DMS153 treated with DMSO at 0.1 percent for 48 hours (cell line): ENCODE results near the gene GP1BB.
A peak's percentile ranks its signal among the peaks of the same experiment; 100 is the strongest.

ENCODE experiments used
- DNase-seq: peaks from one replicate; lab custom pipeline; 2025; ENCODE audit not compliant: unreplicated experiment; lab: John Stamatoyannopoulos, UW

Gene GP1BB

DNA sequence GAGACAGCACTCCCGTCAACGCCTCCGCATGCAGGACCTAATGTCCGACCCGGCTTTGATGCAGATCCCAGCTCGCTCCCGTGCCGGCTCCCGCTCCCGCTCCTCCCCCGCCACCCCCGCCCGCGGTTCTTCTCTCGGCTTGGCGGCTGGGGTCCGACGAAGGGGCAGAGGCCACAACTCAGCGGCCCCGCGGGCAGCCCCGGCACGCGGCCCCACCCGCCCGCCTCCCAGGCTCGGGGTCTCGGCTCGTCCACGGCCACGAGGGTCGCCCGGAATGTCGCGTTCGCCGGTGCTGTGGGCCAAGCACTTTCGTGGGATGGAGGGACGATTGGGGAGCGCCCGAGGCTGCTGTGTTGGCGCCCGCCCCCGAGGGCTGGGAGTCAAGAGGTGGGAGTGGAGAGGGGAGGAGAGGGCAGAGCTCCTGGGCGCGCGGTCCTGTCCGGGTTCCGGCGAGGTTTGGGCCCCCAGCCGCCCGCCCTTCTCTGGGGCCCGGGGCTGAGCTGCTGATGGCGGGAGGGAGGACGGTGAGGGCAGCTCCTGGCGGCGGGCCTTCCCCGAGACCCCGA, 31.9 kb downstream of the GP1BB start:
- DNase-seq: no peak

DNA sequence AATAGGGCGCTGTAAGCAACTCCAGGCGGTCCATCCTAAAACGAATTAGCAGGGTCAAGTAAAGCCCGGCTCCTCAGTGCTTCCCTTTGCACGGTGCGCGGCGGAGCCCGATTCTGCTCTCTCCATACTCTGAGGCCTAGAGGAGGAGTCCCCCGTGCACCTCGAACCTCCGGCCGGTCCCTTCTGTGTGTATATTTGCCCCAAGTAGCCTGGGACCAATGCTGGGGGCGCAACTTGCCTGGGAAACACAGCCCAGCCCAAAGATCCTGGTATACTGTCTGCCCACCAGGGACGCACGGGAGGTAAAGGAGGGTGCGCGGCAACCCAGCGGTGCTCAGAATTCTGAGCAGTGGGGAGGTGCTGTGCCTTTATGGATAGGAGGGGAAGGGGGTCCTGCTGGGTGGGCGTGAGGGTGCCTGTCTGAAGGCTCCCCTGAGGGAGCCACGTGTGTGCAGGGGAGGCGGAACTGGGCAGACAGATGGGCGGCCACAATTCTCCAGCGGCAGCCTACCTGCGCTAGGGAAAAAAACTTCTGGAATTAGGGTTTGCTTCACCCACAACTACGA, 32.5 kb downstream of the GP1BB start:
- DNase-seq: no peak

GRCh38 chr22:19756288-19757128, 33.2 kb downstream of the GP1BB start:
- peak; percentile 66 for DNase-seq

DNA sequence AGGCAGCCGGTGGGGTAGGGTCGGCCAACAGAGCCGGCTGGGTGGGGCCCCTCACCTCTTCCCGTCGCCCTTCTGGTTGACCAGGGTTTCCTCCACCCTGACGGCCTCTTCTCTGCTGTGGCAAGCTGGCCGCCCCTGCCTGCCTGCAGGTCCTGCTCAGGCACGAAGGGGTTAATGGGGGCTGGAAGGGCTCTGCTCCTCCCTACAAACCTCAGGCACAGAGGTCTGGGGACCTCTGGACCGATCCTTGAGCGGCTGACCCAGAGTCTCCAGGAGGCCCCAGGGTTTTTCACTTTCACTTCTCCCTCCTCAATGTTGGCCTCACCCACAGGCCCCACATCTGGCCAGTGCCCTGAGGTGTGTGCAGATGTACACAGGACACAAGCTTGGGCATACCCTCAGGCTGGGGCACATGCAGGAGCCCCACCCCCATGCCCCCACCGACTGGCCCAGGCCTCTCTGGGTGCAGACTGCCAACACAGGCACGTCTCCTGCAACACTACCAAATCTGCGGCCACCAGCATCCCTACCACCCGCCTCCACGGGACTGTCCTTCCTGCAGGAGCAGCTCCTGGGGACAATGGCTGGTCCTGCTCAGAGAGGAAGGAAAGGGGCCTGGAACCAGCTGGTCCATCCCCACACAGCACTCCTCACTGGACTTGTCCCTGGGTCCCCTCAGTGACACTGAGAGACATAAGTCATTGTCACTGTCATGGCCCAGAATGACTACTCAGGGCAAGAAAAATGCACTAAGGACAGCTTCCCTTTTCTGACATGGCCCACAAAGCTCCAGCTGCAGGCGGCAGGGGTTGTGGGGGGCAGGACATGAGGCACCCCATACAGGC, 34.0 kb downstream of the GP1BB start:
- no peak for DNase-seq

GRCh38 chr22:19757985-19758895, 34.9 kb downstream of the GP1BB start:
- DNase-seq: no peak

DNA sequence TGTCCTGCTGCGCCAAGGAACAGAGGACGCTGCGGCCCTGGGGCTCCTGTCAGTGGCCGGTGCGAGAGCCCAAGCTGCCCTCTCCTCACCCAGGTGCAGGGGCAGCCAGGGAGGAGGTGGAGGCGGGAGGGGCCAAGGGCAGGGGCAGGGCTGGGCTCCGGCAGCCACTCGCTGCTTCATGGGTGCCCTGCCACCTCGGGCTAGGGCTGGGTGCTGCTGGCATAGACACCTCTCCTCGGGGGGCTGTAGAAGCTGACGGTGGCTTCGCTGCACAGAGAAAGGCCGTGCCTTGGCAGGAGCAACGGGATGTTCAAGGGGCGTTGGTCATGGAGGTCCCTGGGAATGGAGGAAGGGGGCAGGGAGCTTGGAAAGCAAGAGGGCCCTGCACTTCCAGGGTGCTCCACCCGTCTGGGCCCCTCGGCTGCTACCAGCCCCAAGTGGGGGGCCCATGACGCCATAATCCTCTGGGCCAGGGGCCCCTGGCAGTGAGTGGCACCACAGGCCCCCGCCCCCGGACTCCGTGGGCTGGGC, 35.6 kb downstream of the GP1BB start:
- DNase-seq: no peak

- DNase-seq: no peak
Observed at GRCh38 chr22:19759427-19760057, 36.2 kb downstream of the GP1BB start.

DNA sequence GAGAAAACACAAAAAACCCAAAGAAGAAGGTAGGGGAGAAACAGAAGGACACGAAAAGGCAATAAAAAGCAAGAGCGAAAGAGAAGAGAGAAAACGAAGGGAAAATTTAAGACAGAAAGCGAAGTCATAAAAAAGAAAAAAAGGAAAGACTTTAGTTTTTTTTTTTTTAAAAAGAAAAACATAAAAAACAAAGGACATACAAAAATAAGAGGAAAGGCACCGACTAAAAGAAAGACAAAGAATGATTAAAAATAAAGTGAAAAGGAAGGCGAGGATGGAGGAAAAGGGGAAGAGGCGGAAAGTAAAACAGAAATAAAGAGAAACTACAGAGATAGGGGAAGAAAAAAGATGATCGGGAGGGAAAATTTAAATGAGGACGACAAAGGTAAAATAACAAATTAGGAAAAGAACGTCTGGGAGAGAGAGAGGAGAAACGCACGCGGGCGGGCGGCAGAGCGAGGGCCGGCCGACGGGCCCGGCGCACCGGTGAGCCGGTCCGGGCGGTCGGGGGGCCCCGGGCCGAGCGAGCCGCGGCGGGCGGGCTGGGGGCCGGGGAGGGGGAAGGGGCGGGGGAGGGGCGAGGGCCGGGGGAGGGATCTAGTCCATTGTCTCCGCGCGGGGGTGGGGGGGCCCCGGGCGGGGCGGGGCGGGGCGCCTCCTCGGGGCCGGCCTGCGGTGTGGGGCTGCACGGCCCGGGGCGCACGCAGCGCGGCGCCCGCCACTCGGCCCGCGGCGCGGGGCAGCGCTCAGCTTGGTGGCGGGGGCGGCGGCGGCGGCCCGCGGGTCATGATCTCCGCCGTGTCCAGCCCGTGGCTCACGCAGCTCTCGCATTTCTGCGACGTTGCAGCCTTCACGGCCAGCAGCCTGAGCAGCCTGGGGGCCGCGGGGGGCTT, 37.0 kb downstream of the GP1BB start, which contains the start of gene TBX1:
TBX1 (plus strand) TSS at position 721 of the 893 bp plus-strand sequence; CDS start at position 787, 66 bp downstream.
- DNase-seq: no peak

DNA sequence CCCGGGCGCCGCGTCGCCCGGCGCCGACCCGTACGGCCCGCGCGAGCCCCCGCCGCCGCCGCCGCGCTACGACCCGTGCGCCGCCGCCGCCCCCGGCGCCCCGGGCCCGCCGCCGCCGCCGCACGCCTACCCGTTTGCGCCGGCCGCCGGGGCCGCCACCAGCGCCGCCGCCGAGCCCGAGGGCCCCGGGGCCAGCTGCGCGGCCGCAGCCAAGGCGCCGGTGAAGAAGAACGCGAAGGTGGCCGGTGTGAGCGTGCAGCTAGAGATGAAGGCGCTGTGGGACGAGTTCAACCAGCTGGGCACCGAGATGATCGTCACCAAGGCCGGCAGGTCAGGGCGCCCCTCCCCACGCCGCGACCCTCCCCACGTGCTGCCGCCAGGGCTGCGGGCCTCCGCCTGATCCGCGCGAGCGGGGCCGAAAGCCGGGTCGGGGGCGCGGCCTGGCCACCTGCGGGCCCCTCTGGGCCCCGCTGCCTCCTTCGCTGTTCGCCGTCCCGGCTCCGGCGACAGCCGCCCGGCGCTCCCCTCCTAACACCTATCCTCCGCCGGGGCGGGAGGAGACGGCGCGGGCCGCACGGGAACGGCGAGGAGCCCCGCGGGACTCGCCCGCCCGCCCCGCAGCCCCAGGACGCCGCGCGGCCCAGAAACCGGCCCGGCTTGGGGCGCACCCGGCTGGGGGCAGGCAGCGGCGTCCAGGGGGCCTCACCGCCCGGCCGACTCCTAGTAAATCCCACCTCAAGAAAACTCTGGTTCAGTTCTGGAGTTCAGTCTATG, 37.8 kb downstream of the GP1BB start:
- no peak for DNase-seq

- DNase-seq: no peak
Observed at GRCh38 chr22:19761725-19762567, 38.6 kb downstream of the GP1BB start.

DNA sequence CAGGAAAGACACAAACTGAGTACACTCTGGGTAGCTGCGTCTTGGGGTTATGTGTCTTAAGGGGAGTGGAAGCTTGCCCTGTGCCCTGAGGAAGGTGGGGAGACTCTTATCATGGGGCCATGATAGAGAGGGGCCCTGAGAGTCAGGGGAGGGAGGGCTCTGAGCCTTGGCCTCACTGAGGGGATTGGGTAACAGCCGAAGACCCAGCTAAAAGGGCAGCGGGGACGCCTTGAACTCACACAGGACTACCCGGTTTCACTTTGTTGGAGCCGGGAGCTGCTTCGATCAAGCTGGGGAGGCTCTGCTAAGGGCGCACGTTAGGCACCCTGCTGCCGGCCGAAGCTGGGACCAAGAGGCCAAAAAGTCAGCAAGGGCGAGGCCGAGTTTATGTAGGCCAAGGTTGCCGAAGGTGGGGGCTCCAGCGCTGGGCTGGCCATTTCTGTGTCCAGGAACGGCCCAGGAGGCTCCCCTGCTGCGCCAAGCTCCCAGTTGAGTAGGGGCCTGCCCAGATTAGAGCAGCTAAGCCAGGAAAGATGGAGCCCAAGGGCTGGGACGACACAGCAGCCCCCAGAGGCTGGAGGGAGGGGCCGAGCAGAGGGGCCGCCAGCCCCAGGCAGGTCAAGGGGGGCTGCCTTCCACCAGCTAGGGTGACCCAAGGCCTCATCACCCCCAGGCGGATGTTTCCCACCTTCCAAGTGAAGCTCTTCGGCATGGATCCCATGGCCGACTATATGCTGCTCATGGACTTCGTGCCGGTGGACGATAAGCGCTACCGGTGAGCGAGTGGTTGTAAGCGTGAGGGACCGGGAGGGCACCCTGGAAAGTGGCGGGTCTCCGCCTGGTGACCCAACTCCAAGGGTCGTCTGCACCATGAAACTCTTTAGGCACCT, 39.5 kb downstream of the GP1BB start:
- DNase-seq: no peak

GRCh38 chr22:19763458-19764298, 40.3 kb downstream of the GP1BB start:
- DNase-seq: no peak

DNA sequence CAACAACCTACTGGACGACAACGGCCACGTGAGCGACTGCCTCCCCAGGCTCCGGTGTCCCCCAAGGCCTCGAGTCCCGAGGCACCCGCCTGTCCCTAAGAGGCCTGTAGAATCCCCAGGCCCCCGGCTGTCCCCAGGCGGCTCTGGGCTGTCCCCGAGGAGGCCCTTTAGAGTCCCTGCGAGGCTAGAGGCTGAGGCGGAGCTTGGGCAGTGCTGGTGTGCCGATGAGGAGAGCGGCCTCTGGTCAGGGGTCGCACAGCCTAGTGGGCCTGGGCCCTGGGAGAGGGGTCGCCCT, 40.9 kb downstream of the GP1BB start:
- no peak for DNase-seq

DNA sequence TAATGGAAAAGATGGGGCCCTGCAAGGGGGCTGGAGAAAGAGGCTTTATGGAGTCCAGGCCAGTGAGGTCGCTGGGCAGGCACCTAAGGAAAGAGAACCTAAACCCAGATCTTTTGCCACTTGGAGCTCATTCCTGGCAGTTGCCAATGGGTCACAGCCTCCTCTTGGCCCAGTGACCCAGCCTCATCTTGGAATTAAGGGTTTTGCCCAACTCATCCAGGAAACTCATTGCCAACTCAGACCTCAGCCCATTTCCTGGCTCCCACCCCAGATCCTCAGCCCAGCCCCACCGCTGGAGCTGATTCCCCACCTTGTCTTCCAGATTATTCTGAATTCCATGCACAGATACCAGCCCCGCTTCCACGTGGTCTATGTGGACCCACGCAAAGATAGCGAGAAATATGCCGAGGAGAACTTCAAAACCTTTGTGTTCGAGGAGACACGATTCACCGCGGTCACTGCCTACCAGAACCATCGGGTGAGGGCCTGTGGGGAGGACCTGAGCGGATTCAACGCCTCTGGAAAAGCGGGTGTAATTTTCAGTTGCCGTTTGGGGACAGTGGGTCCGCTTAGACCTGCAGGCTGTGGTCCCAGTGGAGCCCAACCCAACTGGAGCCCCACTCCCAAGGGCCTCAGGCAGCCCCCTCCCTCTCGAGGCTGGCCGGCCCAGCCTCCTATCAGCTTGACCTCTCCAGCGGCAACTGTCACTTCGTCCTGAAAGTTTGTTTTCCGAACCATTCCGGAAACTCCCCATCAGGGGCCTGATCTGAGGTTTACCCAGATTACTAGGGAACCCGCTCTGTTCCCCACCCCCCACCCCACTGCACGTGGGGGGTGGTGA, 41.5 kb downstream of the GP1BB start:
- no peak for DNase-seq
